Adipose tissue (tissue), 3 donors: ENCODE data around the gene RANBP9. TPM values are rescaled to one million over a fixed set of nuclear protein-coding genes. Genes with fewer than 3 reads are reported as not detected.

Source experiments
- H3K27ac ChIP-seq: one replicate; pipeline ENCODE4 v1.5.1; 2013; ENCODE audit warnings: low read depth, low read length
- WGBS, 3 donors: extraction: QIAGEN DNeasy Blood & Tissue Kit; methylation state at CpG; one replicate each; pipeline ENCODE4 v1.1.7; 2013; 5-methylcytosine and 5-hydroxymethylcytosine counted together
- polyA plus RNA-seq, 3 donors: library from polyadenylated mRNA; stranded (reverse); fragments of 200-250 nt; gene quantifications; one replicate each; pipeline ENCODE4 v1.2.3, GENCODE V29; 2013
- donor health status: healthy with polysubstance abuse.
- donor health status: Bipolar disorder and iron deficiency.
- donor health status: healthy.

Gene RANBP9
- polyA plus RNA-seq, 3 donors: 10.6 to 24.9 (median 20.7) TPM

GRCh38 chr6:13589801-13590200, 121.8 kb downstream of the RANBP9 start:
- WGBS, 3 donors: 92 to 96% (median 93%) methylated on average over 9 of the region's 9 CpGs
- no peak overlapping the region for H3K27ac ChIP-seq

GRCh38 chr6:13586603-13587542, 124.8 kb downstream of the RANBP9 start:
- 93 to 96% (median 95%) methylated on average over 7 of the region's 7 CpGs for WGBS, 3 donors
- H3K27ac ChIP-seq: no peak overlapping the region

DNA sequence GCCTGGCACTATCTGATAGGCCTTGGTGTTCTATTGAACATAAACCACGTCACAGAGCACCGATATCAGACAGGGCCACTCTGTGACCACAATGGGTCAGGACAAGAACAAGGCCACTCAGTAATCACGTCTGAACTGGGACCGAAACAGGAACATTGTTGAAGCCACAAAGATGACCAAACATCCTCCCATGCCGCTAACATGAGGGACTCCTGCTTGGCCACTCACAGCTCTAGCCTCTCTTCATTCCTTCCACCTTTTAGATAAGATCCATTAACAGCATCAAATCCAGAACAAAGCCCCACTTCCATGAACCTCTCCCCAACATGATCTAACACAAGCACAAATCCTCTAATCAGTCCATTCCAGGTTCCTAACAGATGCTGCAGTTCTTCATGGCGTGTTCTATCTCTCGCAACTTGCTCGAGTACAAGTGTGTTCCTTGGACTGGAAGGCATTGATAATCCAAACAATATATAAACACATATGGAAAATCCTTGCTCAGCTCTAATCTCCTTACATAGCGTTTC, 129.9 kb downstream of the RANBP9 start:
- H3K27ac ChIP-seq: no peak overlapping the region
- WGBS, 3 donors: 68 to 90% (median 75%) methylated on average over 9 of the region's 9 CpGs

DNA sequence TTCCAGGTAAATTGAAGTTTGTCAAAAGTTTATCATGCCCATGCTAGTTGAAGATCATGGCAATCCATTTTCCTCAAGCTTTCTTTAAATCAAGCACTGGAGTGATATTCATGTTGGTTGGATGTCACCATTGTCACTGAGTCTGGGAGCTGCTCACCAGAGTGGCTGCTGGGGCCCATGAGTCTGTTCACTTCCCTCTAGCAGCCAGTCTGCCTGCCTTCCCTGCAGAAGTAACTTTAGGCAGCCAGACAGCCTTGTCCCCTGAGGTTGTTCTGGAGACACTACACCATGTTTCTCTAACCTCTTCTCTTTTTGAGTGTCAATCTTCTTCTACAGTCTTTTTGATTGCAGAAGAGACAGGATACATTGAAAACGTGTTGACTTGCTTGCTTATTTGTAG, 131.7 kb downstream of the RANBP9 start:
- no peak overlapping the region for H3K27ac ChIP-seq
- WGBS, 3 donors: 49 to 73% (median 63%) methylated on average over 1 of the region's 1 CpG

- H3K27ac ChIP-seq: no peak overlapping the region
- 88 to 93% (median 90%) methylated on average over 3 of the region's 3 CpGs for WGBS, 3 donors
These were observed 133.7 kb downstream of the RANBP9 start for GRCh38 chr6:13577926-13578325.

GRCh38 chr6:13576017-13576416, 135.6 kb downstream of the RANBP9 start:
- H3K27ac ChIP-seq: no peak overlapping the region
- 89 to 96% (median 91%) methylated on average over 3 of the region's 3 CpGs for WGBS, 3 donors

- 17 to 31% (median 28%) methylated on average over 3 of the region's 3 CpGs for WGBS, 3 donors
- H3K27ac ChIP-seq: peak overlapping the region; percentile 94
These were observed 136.3 kb downstream of the RANBP9 start for GRCh38 chr6:13575377-13575775.

DNA sequence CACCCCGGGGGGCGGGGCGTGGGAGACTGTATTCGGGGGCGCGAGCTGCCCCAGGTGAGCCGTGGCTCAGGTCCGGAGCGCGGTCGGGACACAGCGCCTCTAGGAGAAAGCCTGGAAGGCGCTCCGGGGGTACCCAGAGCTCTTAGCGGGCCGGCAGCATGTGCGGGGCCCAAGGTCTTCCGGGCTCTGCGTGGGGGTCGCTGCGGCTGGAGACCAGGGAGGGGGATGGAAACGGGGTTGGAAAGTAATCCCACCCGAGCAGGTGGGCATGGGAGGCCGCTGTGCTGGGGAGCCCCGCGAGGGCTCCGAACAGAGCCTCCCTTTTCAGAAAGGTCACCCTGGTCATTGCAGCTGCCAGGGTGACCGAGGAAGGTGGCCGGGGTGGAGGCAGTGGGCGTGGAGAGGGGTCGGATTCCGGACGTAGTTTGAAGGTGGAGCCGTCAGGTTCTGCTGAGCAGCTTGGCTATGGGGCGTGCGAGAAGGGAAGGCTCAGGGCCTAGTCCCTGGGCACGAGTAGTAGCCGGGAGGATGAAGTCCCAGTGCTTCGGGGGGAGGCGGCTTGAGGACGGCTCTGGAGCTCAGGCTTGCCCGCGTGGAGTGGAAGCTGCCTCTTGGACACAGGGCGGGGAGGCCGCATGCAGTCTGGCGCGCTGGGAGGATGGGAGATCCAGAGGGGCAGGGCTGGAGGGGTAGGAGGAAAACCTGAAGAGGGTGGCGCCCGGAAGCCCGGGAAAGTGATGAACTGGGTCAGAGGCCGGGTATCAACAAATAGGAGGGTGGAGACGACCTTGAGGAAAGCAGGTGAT, 136.9 kb downstream of the RANBP9 start, which contains the start of gene SIRT5:
Gene SIRT5 (plus strand): TSS at position 31 of the 806 bp plus-strand sequence. CDS start 9,510 bp downstream, outside the sequence.
- H3K27ac ChIP-seq: peak within 1 kb of the TSS; percentile 94
- 0 to 1% (median 0%) methylated on average over 47 to 52 of the region's 52 CpGs for WGBS, 3 donors

GRCh38 chr6:13574149-13574570, 137.5 kb downstream of the RANBP9 start:
- peak overlapping the region; percentile 94 for H3K27ac ChIP-seq
- WGBS, 3 donors: 1% methylated on average over 42 to 46 of the region's 46 CpGs

DNA sequence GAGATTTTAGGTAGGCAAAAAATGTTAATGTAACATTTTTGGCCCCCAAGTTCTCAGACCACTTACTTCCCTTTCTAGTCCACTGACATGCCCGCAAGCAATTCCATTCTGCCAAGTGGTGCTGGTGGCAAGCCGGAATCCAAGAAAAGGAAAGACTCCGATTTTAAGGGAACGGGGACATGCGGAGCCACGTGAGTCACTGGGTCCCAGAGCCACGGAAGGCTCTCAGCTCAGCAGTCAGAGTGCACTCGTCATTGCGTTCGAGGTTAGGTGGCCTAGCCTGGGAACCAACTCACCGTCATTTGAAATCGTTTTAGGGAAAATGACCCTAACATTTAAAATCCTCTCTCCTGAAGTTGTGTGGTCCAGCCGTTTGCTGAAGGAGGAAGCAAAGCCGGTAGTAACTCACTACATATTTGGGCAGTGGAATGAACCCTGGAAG, 137.9 kb downstream of the RANBP9 start:
- 1 to 4% (median 4%) methylated on average over 14 of the region's 14 CpGs for WGBS, 3 donors
- no peak overlapping the region for H3K27ac ChIP-seq

DNA sequence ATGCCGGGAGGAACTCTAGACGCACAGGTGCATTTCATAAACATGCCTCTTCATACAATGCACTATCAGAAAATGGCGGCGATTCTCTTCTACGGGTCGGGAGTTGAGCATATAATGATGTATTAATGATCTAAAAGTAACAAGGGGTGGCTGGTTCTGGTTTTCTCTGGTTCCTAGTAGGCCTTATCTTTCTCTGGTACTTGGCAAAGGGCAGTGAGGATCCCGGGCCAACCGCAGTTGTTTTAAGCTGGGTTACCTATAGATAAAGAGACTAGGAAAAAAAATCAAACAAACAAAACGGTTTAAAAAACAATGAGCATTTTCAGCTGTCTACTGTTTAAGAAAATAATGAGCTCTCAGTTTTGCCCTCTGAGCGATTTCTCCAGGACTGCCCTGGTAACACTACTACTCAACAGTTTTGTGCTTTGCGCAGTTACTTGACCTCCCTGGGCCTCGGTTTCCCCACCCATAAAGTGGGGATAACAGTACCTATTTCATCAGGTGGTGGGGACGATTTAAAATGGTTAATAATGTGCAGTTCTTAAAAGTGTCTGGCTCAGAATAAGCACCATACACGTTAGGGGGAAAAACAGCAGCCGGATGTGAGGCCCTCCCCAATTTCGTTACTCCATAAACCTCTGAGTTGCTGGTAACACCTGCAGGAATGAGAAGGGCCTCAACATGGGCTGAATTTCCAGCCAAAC, 138.5 kb downstream of the RANBP9 start:
- no peak overlapping the region for H3K27ac ChIP-seq
- WGBS, 3 donors: 74 to 86% (median 85%) methylated on average over 16 of the region's 16 CpGs

DNA sequence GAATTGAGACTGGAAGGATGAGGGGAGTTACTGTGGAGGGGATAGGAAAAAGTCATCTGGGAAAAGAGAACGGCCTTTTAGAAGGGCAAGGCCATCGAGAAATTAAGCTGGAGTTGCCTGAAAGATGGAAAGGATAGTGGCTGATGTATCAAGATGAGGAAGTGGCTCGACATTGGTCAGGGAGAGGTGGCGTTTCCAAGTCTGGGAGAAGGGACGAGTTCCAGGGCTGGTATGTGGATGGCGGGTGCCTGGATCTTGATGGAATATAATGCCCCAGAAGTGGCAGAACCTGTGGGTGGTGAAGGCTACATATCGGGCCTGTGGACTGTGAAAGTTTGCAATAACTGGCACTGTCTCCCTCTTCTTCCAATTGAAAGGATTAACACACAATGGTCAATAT, 139.4 kb downstream of the RANBP9 start:
- no peak overlapping the region for H3K27ac ChIP-seq
- 85 to 92% (median 88%) methylated on average over 7 of the region's 7 CpGs for WGBS, 3 donors

Other genes with a start within 250 kb of the RANBP9 start
- gene GFOD1, start 224.2 kb downstream of the RANBP9 start, polyA plus RNA-seq: 1 to 10 TPM; 2.0 to 8.0 (median 6.5) TPM
- 1 to 10 TPM; 3.7 to 8.1 (median 5.9) TPM for gene SIRT5, start 137.2 kb downstream of the RANBP9 start, polyA plus RNA-seq
- 10 to 100 TPM; 46.8 to 58.0 (median 56.3) TPM for gene NOL7, start 96.5 kb downstream of the RANBP9 start, polyA plus RNA-seq
- 1 to 10 TPM; 6.2 to 9.7 (median 7.2) TPM for gene MCUR1, start 102.7 kb upstream of the RANBP9 start, polyA plus RNA-seq
- under 1 TPM; 0.11 to 0.20 (median 0.16) TPM for gene RNF182, start 213.1 kb upstream of the RANBP9 start, polyA plus RNA-seq